Measurements from ENCODE around the gene PLK3.
"Not testable (repeated sequence)": the region's sequence is repeated elsewhere in the genome, so short reads cannot be mapped to it uniquely, and the experiment has no call there.

Gene PLK3

DNA sequence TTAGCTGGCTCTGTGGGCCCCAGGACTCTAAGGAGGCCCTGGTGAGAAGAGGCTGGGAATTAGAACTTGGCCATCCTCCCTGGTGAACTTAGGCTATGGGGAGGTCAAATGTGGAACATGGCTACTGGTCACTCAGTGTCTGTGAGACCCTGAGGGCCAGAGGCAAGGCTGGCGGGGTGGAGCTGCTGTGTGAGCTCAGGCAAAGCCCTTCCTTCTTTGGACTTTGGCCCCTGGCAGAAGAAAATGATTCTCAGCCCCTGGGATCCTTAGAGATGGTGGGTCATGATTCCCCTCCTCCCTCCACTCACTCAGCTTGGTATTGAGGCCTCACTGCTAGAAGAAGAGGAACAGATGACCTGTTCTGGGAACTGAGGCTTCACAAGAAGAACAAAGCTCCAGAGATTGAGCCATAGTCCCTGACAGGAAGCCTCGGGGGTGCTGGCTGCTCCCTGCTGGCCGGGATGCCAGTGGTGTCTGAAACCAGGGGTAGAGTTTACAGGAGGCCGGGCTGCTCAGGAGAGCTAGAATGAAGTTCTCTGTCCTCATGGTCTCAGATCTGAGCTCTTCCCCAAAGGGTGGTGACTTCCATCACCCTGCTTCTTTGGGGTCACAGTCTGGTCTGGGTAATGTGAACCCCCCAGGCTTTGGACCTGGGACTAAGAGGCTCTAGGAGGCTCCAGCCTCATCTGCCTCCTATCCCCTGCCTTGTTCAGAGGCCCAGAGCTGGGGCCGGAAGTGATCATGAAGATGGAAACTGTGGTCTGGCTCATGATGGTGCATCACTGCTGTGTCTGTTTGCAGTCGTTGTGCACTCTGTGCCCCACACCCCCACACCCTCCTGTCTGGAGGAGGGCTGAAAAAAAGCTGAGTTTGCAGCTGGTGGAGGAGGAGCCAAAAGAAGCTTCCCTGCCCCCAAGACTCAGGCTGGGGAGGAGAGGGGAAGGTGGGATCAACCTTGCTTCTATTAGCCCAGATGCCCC is 9.1 kb downstream of the PLK3 start:
- DNase-seq = peak; percentile 73

DNA sequence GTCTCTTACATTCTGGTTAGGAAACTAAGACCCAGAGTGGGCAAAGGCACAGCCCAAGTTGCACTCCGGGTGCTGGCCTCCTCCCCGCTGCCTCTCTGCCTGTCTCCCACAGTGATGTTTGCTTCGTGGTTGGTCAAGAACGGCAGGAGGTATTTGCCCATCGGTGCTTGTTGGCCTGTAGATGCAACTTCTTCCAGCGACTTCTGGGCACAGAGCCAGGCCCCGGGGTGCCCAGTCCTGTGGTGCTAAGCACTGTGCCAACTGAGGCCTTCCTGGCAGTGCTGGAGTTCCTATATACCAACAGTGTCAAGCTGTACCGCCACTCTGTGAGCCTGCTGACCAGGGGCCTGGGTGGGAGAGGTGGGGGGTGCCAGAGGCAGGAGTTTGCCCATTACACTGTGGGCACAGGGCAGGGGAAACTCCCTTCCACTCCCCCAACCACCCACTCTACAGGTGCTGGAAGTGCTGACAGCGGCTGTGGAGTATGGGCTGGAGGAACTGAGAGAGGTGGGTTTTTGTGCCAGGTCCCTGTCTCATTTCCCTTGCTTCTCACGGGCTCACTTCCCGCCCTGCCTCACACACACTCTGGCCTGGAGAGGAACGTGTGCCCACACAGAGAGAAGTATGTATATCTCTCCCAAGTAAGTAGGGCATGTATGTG is 10.1 kb downstream of the PLK3 start:
- DNase-seq = peak; percentile 50

DNA sequence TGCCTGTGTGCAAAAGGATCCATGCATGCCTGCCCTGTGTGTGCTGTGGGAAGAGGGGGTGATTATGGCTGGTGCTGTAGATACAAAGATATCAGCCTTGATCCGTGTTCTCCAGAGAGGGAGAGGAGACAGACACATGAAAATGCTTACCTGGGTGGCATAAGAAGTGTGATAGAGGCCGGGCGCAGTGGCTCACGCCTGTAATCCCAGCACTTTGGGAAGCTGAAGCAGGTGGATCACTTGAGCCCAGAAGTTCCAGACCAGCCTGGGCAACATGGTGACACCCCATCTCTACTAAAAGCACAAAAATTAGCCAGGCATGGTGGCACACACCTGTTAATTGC is 10.6 kb downstream of the PLK3 start:
- not testable (repeated sequence) for DNase-seq

DNA sequence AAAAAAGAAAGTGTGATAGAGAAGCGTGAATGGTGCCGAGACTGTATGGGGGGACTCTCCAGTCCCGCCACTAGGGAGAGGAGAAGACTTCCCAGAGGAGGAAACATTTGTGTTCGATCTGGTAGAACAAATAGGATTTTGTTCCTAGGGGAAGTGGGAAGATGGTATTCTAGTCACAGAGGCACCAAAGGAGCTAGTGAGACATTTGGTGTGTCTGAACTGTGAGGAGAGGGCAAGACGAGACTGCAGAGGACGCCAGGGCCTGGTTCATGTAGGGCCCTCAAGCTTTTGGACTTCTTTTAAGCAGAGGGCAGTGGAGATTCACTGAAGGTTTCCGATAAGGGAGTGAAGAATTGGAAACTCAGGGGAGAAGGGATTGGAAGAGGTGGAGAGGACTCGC is 11.1 kb downstream of the PLK3 start:
- DNase-seq = no peak

GRCh38 chr1:44812822-44813543 is 12.8 kb downstream of the PLK3 start:
- no peak for DNase-seq

DNA sequence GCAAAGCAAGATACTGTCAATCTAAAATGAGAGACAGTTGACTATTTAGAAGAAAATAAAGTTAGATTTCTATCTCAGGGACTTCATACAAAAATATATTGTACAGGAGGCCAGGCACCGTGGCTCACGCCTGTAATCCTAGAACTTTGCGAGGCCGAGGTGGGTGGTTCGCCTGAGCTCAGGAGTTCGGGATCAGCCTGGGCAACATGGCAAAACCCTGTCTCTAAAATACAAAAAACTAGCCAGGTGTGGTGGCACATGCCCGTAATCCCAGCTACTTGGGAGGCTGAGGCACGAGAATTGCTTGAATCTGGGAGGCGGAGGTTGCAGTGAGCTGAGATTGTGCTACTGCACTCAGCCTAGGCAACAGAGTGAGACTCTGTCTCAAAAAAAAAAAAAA is 15.7 kb downstream of the PLK3 start:
- not testable (repeated sequence) for DNase-seq

- no peak for DNase-seq
Measured at GRCh38 chr1:44817307-44817706, 17.1 kb downstream of the PLK3 start.

DNA sequence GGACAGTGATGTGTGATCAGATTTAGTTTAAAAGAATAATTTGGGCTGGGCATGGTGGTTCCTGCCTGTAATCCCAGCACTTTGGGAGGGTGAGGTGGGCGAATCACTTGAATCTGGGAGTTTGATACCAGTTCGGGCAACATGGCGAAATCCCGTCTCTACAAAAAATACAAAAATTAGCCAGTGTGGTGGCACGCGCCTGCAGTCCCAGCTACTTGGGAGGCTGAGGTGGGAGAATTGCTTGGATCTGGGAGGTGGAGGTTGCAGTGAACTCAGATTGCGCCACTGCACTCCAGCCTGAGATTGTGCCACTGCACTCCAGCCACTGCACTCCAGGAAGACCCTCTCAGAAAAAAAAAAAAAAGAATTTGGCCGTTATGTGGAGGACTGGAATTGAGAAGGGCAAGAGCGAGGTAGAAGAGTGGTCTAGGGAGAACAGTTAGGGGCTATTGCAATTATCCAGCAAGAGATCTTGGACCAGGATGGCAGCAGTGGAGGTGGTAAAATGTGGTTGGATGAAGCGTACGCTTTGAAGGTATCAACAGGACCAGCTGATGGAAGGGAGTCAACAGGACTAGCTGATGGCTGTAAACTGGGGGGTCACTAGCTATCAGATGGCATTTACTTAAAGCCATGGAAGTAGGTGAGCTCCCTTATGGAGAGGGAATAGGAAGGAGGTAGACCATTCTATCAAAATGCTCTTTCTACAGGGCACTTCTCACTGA is 17.8 kb downstream of the PLK3 start:
- DNase-seq = no peak

DNA sequence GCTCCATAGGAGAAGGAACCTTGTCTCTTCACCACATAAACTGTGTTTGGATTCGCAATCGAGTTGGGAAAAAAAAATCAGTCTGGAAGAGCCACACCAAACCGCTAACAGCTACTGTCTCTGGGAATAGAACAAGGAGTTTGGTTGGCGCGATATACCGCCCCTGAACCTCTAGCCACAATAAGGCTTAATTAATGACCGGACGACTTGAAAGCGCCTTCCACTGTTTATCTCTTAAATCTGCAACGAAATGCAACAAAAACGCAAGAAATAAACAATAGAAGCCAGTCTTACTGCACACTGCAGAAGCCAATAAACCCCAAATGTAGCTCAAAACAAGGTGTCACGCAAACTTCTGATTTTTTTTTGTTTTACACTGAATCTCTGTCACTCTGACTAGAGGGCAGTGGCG is 19.0 kb downstream of the PLK3 start:
- DNase-seq = no peak

DNA sequence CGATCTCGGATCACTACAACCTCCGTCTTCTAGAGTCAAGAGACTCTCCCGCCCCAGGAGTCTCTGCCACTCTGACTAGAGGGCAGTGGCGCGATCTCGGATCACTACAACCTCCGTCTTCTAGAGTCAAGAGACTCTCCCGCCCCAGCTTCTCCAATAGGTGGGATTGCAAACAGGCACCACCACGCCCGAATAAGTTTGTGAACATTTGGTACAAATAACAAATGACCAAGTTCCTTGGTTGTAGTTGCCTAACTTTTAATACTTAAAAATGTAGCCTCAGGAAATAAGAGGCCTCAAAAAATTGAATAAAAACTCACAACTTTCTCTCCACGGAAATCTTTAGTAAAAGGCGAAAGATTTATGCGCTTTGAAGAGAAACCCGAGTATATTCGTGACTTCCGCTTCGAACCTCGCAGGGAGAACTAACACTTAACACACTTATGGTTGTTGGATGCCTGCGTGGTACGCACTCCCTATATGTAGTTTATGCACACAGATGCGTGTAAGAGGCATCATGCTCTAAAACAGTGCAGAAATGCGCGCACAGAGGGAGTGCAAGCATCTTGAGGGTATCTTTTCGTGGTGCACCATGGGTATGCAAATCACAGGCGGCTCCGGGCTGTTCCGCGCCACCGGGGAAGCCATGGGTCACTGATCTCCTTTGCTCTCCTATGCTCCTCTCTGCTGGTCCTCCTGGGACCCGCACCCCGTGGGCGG is 19.6 kb downstream of the PLK3 start:
- DNase-seq = peak; percentile 98

DNA sequence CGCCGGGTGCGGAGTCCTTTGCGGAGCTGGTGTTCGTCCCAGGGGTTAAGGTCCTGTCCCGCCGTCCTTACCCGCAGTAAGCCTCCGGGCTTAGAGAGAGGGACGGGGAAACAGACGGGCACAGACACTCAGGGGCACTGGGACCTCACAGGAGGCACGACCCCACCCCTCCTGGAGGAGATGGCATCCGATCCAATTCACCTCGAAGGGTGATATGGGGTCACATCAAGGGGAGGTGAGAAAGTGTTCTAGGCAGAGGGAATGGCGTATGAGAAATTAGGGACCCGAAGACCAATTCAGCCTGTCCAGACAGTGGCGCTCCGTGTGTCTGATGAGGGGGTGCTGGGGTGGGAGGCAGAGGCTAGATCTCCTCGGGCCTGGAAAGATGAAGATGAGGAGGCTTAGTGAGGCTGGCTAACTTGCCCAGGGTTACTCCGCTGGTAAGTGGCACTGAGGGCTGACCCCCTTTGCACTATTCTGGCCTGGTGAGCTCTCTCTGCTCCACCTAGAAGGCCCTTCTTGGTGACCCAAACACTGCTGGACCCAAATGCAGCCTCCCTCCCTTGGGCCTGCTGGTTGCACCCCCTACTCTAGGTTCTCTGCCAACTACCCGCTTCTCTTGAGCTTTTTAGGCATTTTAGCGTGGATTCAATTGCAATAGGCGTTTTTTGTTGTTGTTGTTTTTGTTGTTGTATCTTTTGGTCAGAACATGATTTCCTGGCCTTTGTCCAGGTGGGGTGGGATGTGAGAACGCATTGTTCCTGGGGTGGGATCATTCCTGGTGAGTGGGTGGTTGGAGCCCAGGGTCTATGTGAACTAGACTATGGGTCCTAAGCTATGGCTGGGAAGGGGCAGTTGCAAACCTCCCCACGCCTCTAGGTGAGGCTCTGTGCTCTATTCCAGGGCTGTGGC is 20.4 kb downstream of the PLK3 start:
- no peak for DNase-seq

DNA sequence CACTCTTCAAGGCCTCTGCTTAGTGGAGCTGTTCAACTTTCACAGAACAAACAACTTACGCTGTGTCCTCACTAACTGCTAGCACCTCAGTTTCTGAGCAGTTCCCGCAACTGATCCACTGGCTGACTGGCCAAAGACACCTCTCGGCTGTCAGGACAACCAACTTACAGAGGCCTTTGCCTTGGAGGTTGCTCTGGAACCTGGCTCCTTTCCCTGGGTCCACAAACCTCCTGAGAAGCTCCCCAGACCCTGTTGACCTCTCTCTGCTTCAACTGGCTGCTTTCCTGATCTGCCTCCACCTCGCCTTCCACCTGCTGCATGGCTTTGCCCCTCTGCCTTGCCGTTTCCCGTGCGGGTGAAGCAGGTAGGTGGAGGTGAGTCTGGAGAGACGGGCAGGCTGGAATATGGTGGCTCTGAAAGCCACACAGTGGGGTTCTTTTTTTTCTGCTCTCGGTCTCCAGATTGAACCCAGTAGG is 21.1 kb downstream of the PLK3 start:
- DNase-seq = no peak

- no peak for DNase-seq
Measured at GRCh38 chr1:44822131-44822701, 22.0 kb downstream of the PLK3 start.

DNA sequence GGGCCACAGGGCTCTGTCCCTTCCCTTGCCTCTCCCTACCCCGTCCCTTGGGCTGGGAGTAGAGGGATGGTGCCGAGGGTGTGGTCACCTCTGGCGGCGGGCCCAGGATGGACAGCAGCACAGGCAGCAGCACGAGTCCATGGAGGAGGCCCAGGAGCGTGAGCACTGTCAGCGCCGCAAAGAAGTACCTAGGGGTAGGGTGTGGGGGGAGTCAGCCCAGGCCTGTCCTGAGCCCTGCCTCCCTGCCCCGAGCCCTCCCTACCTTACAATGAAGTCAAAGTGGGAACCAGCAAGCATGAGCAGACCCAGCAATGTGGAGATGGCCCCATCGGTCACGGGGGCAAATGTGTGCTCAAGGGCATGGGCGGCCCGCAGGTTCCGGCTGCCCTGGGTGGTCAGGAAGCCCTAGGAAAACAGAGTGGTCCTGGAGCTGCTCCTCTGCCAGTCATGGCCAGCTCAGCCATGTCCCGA is 22.8 kb downstream of the PLK3 start:
- no peak for DNase-seq

DNA sequence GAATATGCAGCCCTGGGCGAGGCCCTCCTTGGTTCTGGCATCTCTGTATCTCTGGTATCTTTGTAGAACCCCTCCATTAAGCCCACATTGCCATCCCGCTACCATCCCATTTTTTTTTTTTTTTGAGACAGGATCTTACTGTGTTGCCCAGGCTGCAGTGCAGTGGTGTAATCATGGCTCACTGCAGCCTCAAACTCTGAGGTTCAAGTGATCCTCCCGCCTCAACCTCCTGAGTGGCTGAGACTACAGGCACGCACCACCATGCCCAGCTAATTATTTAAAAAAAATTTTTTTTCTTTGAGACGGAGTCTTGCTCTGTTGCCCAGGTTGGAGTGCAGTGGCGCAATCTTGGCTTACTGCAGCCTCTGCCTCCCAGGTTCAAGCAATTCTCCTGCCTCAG is 24.2 kb downstream of the PLK3 start:
- not testable (repeated sequence) for DNase-seq

DNA sequence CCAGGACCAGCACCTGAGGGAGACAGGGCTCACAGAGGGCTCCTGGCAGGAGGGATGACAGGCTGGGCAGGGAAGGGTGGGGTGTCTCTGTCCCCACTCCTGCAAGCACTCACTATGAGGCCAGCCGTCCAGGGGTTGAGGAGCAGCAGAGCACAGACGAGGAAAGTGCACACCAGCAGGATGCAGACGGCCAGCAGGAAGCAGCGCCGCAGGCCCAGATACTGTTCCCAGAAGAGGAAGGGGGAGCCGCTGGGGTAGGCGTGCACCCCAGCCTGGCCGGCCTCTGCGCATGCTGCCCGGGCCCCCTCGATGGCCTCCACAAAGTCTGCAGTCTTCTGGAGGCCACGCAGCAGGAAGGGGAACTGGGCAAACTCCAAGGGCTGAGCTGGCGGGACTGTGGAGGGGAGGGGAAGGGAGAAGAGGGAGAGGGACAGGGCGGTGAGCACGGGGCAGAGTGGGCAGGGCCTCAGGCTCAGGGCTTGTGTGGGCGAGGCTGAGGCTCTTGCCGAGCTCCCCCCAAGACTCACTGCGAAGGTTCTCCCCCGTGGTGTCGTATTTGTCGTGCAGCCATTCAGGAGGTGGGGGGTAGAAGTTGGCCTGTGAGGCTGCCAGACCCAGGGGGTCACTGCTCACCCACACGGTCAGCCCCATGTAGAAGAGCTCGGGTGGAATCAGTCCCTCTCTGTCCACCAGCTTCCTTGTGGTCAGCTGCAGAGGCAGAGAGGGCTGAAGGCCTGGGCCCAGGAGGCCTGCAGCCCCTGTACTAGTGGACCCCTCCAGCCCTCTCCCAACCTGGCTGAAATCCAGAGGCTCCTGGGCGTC is 26.4 kb downstream of the PLK3 start:
- no peak for DNase-seq

GRCh38 chr1:44827197-44828002 is 27.2 kb downstream of the PLK3 start:
- no peak for DNase-seq

DNA sequence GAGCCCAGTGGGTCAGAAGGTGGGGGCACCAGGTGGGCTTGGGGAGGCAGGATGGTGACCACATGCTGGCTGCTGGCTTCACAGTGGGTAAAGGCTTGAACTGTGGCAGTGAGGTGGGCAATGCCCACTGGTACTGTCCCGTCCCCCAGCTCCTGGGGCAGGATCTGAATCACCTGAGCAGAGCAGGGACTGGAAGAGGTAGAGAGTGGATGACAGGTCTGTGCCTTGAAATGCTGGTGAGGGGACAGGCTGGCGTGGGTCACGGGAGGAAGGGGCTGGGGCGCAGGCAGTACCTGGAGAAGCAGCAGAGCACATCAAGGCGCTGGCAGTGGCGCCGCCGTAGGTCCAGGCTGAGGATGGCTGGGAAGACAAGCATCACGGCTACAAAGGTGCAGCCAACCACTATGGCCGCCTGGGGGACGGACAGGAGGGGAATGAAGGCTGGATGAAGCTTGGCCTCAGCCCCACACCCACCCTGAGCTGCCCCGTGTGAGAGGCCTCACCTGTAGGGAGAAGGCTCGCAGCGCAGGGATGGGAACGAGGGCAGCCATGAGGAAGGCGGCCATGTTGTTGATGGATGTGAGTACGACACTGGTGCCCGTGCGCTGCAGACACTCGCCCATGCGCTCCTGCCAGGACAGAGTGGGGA is 27.9 kb downstream of the PLK3 start:
- DNase-seq = no peak

Measured in fibroblast of skin of scalp (primary cell).